Stimulated activated memory B cell treated with anti-CD40 and anti-IgM and Interleukin-4, amounts not matched to agents 10 μg/mL and 1 μg/mL and 100 μg/mL, for 72 hours (primary cell): Measurements from ENCODE around the gene PNPLA7.
"Not testable (repeated sequence)": the region's sequence is repeated elsewhere in the genome, so short reads cannot be mapped to it uniquely, and the experiment has no call there.

Experiments
- ATAC-seq: fragments of 150-1000 bp; cut with Tn5 transposase; 2 replicates; pipeline ENCODE4 v1.10.0; 2021
- H3K27ac Mint-ChIP-seq: one replicate; pipeline ENCODE4 v1.8.0; 2022; ENCODE audit warnings: mild to moderate bottlenecking, mixed read lengths
- H3K27me3 Mint-ChIP-seq: one replicate; pipeline ENCODE4 v1.8.0; 2022; ENCODE audit warnings: mixed read lengths
- H3K36me3 Mint-ChIP-seq: one replicate; pipeline ENCODE4 v1.8.0; 2022; ENCODE audit warnings: mixed read lengths
- H3K4me1 Mint-ChIP-seq: one replicate; pipeline ENCODE4 v1.8.0; 2022; ENCODE audit warnings: mixed read lengths
- H3K4me3 Mint-ChIP-seq: one replicate; pipeline ENCODE4 v1.8.0; 2022; ENCODE audit warnings: mild to moderate bottlenecking, moderate library complexity, mixed read lengths
- H3K9me3 Mint-ChIP-seq: one replicate; pipeline ENCODE4 v1.8.0; 2022; ENCODE audit warnings: mixed read lengths

The PNPLA7 gene

DNA sequence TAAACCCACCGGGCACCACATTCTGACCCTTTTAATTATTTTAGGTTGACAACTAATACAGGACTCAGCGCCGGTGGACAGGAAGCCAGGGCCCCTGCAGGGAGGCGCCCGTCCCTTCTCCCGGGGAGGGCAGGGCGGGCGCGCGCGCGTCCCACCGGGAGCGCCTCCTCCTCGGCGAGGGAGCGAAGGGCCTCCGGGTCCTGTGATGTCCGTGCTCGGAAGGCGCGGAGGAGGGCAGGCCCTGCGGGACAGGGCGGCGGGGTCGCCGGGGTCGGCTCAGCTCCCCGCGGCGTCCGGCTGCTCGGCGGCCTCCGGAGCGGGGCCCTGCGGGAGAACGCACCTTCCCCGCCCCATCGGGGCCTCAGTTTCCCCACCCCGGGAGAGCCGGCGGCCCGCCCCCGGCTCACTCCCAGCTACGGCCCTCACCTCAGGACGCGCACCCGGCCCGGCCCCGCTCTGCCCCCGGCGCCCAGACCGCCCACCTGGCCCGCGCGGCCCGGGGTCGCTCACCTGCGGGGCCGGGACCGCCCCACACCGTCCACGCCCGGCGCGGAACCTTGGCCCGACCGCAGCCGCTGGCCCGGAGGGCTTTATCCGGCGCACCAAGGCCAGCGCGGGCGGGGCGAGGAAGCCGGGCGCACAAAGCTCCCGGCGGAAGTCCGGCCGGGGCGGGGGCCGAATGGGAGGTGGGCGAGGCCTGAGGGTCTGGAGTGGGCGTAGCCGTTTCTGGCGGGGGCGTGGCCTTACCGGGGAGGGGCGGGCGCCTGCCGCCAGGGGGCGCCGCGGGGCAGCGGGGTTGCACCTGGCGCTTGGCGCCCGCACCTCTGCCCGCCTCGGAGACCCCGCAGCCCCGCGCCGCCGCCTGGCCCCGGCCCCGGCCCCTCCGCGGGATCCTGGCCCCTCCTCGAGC is 127.3 kb downstream of the PNPLA7 start, which contains the start of the genes EXD3 and NOXA1:
Gene EXD3, minus strand, starts transcription at position 559 of the 910 bp plus-strand sequence. CDS start 27,805 bp downstream, outside the sequence.
Gene NOXA1, plus strand, starts transcription at position 790 of the 910 bp plus-strand sequence. CDS start 137 bp downstream, outside the sequence.
- Mint-ChIP-seq H3K27ac (peak within 1 kb of the TSS; percentile 63), H3K4me3 (peak within 1 kb of the TSS; percentile 82), H3K9me3 (no peaks in the 10 kb centered on the region), H3K36me3 (no peaks in the 10 kb centered on the region), H3K27me3 (no peaks in the 10 kb centered on the region), H3K4me1 (peaks cover 12% of the 10 kb centered on the region)
- ATAC-seq = peak; percentile 93

GRCh38 chr9:137421838-137422603 is 128.2 kb downstream of the PNPLA7 start:
- no peaks in the 10 kb centered on the region for H3K27me3 Mint-ChIP-seq
- H3K9me3 Mint-ChIP-seq = no peaks in the 10 kb centered on the region
- H3K4me3 Mint-ChIP-seq = peak overlapping the region; percentile 82
- H3K4me1 Mint-ChIP-seq = peaks cover 12% of the 10 kb centered on the region
- no peak for ATAC-seq
- peak overlapping the region; percentile 63 for H3K27ac Mint-ChIP-seq
- H3K36me3 Mint-ChIP-seq = no peaks in the 10 kb centered on the region

DNA sequence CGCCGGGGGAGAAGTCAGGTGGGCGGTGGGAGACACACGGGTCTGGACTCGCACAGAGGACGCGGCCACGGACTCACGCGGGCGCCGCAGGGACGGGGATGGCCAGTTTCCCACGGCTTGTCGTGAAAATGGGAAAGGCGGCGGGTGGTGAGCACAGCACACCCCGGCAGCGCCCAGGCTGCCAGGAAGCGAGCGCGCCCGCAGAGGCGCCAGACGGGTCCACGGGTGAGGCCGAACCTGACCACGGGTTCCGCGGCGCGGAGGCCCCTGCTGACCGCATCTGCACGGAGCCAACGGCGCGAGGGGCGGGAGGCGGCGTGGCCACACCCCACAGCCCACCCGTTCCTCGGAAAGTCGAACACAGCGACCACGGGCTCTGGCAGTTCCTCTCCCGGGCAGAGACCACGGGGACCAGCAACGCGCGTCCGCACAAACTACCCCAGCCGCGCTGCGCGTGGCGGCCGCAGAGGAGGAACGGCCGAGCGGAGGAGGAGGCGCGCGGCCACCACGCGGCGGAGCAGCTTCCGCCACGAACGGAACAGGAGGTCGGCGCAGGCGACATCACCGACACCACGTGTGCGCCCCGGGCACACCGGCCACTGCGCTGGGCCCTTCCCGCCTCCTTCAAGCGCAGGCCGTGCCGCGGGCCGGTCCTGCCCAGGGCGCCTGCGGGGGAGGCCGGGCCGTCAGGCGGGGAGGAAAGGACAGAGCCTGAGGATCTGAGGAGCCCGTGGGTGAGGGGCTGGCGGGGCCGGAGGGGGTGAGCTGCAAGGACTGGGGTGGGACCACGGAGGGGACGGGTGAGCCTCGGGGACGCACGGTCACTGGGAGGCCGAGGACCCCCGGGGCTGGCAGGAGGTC is 132.8 kb downstream of the PNPLA7 start:
- Mint-ChIP-seq H3K4me1 (peaks cover 22% of the 10 kb centered on the region), H3K27me3 (no peaks in the 10 kb centered on the region), H3K27ac (no peak overlapping the region), H3K4me3 (peak overlapping the region; percentile 58), H3K36me3 (no peaks in the 10 kb centered on the region), H3K9me3 (no peaks in the 10 kb centered on the region)
- ATAC-seq = peak; percentile 67

GRCh38 chr9:137416563-137417151 is 133.5 kb downstream of the PNPLA7 start:
- H3K4me1 Mint-ChIP-seq = peaks cover 26% of the 10 kb centered on the region
- no peak overlapping the region for H3K27ac Mint-ChIP-seq
- H3K27me3 Mint-ChIP-seq = no peaks in the 10 kb centered on the region
- H3K9me3 Mint-ChIP-seq = no peaks in the 10 kb centered on the region
- H3K36me3 Mint-ChIP-seq = no peaks in the 10 kb centered on the region
- no peak overlapping the region for H3K4me3 Mint-ChIP-seq
- ATAC-seq = peak; percentile 16

DNA sequence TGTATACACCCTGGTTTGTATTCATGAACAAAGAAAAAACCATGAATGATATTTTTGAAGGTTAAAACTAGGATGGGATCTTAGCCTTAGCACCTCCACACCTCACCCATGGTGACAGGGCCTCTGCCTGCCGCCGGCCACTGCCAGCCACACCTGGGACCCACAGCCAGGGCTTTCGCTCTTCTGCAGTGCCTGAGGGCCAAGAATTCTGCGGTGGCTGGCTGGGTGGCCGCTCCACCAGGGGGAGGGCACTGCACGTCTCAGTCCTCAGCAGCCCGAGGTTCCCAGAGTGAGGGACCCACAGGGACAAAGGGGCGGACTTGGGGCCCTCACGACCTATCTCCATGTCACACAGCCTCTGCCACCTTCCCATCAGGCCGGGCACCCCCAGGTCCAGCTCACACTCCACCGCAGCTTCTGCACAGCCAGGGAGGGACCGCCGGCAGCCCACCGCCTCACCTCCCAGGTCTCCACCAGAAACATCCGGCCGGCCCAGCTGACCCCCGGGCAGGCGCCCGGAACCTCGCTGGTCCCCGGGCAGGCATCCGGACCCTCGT is 134.1 kb downstream of the PNPLA7 start:
- Mint-ChIP-seq H3K27ac (no peak overlapping the region), H3K27me3 (no peaks in the 10 kb centered on the region), H3K4me1 (peaks cover 32% of the 10 kb centered on the region), H3K36me3 (no peaks in the 10 kb centered on the region), H3K9me3 (no peaks in the 10 kb centered on the region), H3K4me3 (no peak overlapping the region)
- no peak for ATAC-seq

- Mint-ChIP-seq H3K27ac (no peak overlapping the region), H3K36me3 (no peaks in the 10 kb centered on the region), H3K4me3 (no peak overlapping the region), H3K4me1 (peaks cover 32% of the 10 kb centered on the region), H3K9me3 (no peaks in the 10 kb centered on the region), H3K27me3 (no peaks in the 10 kb centered on the region)
- ATAC-seq = no peak
Observed at GRCh38 chr9:137415451-137415850, 134.8 kb downstream of the PNPLA7 start.

DNA sequence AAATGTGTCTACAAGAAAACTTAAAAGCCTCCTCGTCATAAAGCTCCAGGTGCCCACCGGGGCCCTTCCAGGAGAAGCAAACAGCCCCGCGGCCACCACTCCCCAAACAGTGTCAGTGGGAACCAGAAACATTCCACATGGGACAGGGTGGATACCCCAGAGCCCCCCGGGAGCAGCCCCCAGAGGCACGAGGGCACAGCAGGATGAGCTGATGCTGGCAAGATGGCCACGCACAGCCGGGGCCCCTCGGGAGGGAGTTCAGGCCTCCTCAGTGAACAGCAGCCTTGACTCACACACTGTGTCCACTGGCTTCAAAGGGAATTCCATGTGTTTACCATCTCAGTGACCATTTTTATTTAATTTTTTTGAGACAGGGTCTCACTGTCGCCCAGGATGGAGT is 137.8 kb downstream of the PNPLA7 start:
- H3K4me1 Mint-ChIP-seq = peaks cover 45% of the 10 kb centered on the region
- no peaks in the 10 kb centered on the region for H3K36me3 Mint-ChIP-seq
- H3K27me3 Mint-ChIP-seq = peaks cover 10% of the 10 kb centered on the region
- no peaks in the 10 kb centered on the region for H3K9me3 Mint-ChIP-seq
- no peak for ATAC-seq
- H3K27ac Mint-ChIP-seq = no peak overlapping the region
- no peak overlapping the region for H3K4me3 Mint-ChIP-seq

GRCh38 chr9:137411645-137412380 is 138.4 kb downstream of the PNPLA7 start:
- peak; percentile 55 for ATAC-seq
- Mint-ChIP-seq H3K4me3 (peak overlapping the region; percentile 52), H3K27ac (no peak overlapping the region), H3K27me3 (peaks cover 15% of the 10 kb centered on the region), H3K36me3 (no peaks in the 10 kb centered on the region), H3K9me3 (no peaks in the 10 kb centered on the region), H3K4me1 (peaks cover 45% of the 10 kb centered on the region)

GRCh38 chr9:137411260-137411644 is 138.9 kb downstream of the PNPLA7 start:
- Mint-ChIP-seq H3K36me3 (no peaks in the 10 kb centered on the region), H3K27me3 (peaks cover 16% of the 10 kb centered on the region), H3K4me3 (peak overlapping the region; percentile 18), H3K27ac (no peak overlapping the region), H3K4me1 (peaks cover 47% of the 10 kb centered on the region), H3K9me3 (no peaks in the 10 kb centered on the region)
- ATAC-seq = no peak

- H3K27me3 Mint-ChIP-seq = peaks cover 20% of the 10 kb centered on the region
- no peak overlapping the region for H3K4me3 Mint-ChIP-seq
- ATAC-seq = no peak
- no peaks in the 10 kb centered on the region for H3K9me3 Mint-ChIP-seq
- H3K36me3 Mint-ChIP-seq = no peaks in the 10 kb centered on the region
- no peak overlapping the region for H3K27ac Mint-ChIP-seq
- H3K4me1 Mint-ChIP-seq = peaks cover 51% of the 10 kb centered on the region
Observed at GRCh38 chr9:137410891-137411249, 139.3 kb downstream of the PNPLA7 start.

- not testable (repeated sequence) for H3K9me3 Mint-ChIP-seq, ATAC-seq, H3K36me3 Mint-ChIP-seq, H3K27ac Mint-ChIP-seq, H3K4me3 Mint-ChIP-seq
- Mint-ChIP-seq H3K4me1 (peaks cover 55% of the 10 kb centered on the region), H3K27me3 (peaks cover 23% of the 10 kb centered on the region)
Observed at GRCh38 chr9:137410236-137410890, 139.8 kb downstream of the PNPLA7 start.
